Left hindlimb (tissue), 1 donor: ENCODE measurements around the gene APOA5.

Experiments used
- DNase-seq: peaks from one replicate; pipeline ENCODE4 v3.0.0-alpha.2; 2018

Gene APOA5

DNA sequence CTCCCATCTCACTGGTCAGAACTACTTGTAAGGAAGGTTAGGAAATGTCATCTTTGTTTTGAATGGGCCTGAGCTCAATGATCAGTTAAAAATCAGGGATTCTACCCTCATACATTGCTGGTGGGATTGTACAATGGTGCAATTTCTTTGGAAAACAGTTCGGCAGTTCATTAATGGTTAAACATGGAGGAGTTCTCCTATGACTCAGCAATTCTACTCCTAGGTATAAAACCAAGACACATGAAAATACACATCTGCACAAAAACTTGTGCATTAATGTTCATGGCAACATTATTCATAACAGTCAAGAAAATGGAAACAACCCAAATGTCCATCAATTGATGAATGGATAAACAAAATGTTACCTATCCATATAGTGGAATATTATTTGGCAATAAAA, 4.9 kb upstream of the APOA5 start:
- no peak for DNase-seq

DNA sequence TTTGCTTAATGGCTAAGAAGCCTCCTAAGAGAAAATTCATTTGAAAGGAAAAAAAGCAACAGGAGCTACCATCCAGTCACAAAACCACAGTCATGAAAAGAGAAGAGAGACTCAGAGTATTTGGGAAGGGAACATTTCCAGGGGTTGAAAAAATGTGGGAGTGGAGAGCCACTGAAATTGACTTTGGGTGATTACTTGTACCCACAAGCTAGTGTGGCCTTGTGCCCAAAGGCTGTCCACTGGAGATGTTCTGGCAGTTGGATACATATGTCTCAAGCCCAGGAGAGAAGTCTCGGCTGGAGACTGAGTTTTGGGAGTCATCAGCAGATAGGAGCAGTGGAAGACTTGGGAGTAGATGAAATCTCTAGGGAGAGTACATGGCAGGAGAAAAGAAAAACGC, 3.2 kb upstream of the APOA5 start:
- DNase-seq: no peak

DNA sequence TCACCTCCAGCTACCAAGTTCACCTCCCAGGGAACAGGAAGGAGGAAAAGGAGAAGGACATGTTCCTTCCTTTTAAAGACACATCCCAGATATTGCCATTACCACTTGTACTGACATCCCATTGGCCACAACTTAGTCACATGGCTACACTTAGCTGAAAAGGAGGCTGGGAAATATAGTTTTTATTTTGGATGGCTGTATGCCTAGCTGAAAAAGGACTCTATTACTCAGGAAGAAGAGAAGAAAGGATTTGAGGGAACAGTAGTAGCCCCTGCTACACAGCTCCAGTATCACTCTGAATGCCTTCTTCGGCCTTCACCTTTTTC, 2.1 kb upstream of the APOA5 start:
- no peak for DNase-seq

GRCh38 chr11:116792869-116793771, 1.4 kb upstream of the APOA5 start:
- DNase-seq: no peak

GRCh38 chr11:116792144-116792868, 627 bp upstream of the APOA5 start:
- DNase-seq: no peak

DNA sequence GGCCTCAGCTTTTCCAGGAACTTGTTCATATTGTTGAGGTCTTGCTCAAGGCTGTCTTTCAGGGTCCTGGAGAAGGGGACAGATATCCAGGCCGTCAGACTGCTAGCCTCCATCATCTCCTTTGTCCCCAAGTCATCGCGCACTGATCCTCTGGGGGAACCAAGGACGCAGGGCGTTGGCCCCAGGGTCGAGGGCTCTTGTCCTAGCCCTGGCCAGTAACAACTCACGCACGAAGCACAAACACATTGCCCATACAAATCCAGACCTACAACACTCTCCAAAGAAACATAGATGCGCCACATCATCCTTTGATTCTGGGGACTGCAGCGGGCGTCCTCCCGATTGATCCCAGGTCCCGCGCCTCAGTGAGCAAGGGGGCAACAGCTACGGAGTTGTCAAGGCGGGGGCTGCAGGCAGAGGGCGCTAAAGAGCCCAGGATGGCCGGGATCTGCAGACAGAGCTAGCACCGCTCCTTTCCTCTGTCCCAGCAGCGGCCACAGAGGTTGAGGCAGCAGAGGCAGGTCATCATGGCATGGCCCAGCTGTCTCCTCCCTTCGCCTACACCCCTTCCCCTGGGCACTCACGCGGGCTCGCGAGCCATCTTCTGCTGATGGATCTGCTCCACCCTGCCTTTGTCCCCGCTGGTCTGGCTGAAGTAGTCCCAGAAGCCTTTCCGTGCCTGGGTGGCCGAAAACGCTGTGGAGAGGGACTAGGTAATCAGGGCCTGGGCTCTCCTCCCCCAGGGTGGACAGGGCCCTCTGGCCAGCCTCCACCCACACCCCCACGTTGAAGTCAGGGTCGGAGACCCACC, 472 bp downstream of the APOA5 start:
- DNase-seq: peak; percentile 75

DNA sequence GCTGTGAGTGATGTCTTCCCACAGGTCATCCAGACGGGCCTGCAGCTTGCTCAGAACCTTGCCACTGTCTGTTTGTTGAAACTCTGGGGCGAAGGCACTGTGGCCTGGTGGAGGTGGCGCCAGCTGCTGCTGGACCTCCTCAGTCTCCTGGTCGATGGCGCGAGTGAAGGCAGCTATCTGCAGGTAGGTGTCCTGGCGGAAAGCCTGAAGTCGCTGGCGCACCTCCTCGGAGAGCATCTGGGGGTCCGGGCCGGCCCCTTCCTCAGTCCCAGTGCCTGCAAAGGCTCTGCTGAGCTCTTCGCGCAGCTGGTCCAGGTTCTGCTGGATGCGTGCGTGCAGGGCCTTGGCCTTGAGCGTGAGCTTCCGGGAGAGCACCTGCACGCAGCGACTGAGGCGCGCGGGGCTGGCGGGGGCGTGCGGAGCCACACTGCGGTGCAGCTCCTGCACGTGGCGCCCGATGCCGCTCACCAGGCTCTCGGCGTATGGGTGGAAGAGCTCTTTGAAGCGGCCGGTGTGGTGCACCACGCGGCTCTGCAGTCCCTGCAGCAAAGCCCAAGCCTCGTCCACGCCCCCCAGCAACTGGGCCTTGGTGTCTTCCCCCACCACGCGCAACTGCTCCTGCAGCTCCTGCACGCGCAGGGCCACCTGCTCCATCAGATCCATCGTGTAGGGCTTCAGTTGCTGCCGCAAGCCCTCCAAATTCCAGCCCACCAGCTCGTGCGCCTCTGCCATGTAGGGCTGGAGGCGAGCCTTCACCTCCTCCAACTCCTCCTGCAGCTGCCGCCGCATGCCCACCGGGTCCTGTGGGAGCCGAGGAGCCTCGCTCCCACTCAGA, 1.3 kb downstream of the APOA5 start:
- DNase-seq: no peak

- DNase-seq: no peak
Measured at GRCh38 chr11:116788975-116789374, 2.7 kb downstream of the APOA5 start.

- no peak for DNase-seq
Measured at GRCh38 chr11:116788534-116788933, 3.1 kb downstream of the APOA5 start.

DNA sequence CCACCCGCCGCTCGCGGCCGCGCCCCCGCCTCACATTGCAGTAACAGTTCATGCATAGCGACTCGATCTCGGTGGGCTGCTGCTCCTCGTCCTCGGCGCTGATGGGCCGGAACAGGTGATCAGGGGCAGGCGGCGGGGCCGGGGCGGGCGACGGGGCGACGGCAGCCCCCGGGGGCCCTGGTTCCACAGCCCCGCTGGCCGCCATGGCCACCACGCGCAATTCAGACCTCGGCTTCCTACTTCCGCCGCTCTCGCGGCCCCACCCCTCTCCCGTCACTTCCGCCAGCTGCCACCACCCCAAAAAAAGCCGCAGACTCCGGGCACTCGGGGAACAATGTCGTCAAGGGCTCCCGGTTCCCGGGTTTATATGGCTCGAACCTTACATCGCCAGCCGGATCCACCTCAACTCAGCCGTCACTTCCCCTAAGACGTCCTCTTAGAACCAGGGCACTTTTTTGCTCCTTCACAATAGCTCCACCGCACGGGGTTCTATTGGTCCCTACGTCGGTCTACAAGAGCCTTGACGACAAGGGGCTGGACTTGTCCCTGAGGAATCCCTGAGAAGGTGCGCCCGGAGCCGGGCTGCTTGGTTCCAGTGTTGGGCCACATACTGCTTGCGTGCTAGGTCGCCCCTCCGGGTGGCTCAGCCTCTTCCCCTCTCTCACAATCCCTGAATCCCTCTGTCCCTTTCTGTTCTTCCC, 3.7 kb downstream of the APOA5 start, which contains the start of gene ZPR1:
TSS of gene ZPR1 (minus strand) at position 238 of the 701 bp plus-strand sequence. CDS start at position 205, 33 bp downstream.
- peak; percentile 90 for DNase-seq

DNA sequence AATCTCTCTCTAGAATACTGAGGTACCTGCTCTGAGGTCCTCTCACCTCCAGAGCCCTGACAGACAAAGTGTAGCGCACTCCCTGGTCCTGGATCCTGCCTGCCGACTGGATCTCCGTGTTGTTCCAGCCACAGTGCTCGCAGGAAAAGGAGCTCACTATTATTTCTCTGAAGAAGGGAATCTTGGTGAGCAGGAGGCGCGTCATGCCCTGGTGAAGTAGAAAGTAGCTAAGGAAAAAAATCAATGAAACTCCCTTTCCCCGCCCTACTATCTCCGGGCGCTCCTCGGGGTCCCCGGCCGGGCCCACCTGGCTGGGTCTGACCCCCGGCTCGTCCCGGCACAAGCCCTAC, 4.3 kb downstream of the APOA5 start:
- no peak for DNase-seq

DNA sequence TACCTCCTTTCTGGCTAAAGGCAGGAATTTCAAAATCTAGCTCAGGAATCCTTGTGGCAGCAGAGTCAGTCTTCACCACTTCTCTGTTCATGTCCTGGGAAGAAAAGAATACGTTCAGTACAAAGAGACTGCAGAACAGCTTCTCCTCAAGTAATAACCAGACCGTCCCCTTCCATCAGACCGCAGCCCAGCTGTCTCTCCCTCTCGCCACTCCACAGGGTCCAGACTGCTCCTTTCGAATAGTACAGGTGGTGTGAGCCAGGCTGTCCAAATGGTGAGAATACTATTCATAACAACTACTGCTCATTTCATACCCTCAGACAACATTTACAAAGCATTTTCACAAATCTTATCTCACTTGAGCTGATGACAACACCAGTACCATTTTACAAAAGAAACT, 4.7 kb downstream of the APOA5 start:
- no peak for DNase-seq

- no peak for DNase-seq
Measured at GRCh38 chr11:116786326-116786725, 5.4 kb downstream of the APOA5 start.

DNA sequence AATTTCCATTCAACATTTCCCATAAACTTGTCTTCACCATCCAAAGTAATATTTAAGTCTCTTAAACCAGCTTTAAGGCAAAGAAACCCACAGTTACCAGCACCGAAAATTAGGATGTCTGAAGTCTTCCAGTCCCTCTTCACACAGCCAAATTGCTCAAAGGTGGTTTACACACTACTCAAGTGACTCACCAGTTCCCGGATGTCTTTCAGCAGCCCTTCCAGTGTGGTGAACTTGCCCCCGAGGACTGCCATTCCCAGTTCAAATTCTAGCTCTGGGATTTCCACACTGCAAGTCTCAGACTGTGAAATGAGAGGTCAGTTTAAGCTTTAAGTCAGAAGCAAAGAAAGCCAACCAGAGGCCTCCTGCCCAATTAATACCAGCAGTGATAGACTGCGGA, 9.0 kb downstream of the APOA5 start:
- DNase-seq: no peak

DNA sequence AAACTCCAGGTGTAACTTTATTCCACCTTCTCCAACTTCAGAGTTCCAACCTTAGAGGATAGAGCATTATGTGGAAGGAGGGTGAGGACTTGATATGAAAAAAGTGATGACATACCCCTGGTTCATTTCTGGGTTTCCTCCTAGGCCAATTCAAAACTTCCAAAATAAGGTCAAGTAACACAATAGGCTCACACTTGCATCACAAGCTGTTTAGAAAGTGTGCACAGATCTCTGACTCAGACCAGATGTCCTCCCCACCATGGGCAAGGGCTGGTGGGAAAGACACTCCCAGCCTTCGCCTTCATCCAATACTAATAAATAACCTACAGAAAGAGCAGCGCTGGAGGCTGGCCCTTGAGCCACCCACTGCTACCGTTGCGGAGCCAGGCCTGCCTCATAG, 13.1 kb downstream of the APOA5 start:
- DNase-seq: no peak

GRCh38 chr11:116777056-116777455, 14.6 kb downstream of the APOA5 start:
- DNase-seq: no peak

DNA sequence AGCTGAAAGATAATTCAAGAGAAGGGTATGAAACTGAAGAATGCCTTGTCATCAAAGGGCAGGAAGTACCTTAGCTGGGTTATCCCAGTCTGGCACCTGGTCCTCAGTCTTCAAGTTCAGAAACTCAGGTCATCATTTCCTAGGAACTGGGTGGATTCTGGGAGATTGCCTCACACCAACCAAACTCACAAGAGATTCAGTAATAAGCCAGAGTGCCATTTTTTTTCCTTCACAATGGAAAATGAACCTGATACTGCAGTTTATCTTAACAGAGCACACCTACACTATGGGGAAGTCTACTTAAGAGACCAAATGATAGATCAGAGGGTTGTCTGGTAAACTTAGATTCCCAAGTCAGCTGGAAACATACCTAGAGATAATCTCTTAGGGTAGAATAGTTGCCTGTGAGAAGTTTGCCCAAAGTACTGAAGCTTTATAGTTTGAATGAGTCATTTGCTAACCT, 15.1 kb downstream of the APOA5 start:
- DNase-seq: no peak

GRCh38 chr11:116775975-116776374, 15.7 kb downstream of the APOA5 start:
- no peak for DNase-seq

- no peak for DNase-seq
Measured at GRCh38 chr11:116774661-116775060, 17.0 kb downstream of the APOA5 start.

DNA sequence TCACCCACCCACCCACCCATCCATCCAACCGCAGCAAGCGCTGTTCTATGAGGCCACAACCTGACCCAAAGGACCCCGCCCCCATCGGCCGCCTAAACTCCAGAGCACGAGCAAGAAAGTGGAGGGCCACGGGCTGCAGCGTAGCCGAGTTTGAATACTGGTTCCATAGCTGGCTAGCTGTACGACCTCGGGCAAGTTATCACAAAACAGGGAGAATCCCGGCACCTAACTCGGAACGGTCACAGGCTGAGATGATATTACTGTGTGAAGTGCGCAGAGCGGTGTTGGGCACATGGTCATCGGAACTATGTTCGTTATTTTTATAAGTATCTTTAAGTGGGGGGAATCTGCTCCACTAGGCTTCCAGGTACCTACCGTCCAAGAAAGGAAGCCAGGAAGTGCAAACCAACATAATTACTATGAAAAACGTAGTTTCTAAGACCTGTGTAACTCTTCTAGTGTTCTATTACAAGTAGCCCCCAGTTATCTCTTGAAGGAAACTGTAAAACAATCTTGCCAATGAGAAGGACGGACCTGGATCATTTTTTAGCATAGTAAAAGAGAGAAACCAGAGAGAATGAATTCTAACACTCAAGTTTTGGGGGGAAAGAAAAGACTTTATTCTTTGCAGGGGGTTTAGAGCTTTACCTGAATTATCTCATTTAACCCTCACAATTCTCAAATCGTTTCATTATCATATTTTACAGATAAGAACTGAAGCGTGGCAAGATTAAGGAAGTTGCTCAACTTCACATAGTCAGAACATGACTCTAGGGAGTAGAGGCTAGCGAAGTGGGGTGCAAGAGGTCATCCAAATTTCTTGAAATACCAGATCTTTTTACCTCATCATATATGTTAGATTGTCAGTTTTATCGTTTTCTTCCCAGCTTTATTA, 18.2 kb downstream of the APOA5 start:
- no peak for DNase-seq
